ENCODE measurements around the gene PRKCQ. TPM values are rescaled to one million over a fixed set of nuclear protein-coding genes. Genes with fewer than 3 reads are reported as not detected.

PRKCQ gene
- total and polyA plus RNA-seq, 2 of the 13 experiments (the other 11 are each of a cell fraction or from before 2014, with no cell fraction given): 0.13 to 0.35 TPM

DNA sequence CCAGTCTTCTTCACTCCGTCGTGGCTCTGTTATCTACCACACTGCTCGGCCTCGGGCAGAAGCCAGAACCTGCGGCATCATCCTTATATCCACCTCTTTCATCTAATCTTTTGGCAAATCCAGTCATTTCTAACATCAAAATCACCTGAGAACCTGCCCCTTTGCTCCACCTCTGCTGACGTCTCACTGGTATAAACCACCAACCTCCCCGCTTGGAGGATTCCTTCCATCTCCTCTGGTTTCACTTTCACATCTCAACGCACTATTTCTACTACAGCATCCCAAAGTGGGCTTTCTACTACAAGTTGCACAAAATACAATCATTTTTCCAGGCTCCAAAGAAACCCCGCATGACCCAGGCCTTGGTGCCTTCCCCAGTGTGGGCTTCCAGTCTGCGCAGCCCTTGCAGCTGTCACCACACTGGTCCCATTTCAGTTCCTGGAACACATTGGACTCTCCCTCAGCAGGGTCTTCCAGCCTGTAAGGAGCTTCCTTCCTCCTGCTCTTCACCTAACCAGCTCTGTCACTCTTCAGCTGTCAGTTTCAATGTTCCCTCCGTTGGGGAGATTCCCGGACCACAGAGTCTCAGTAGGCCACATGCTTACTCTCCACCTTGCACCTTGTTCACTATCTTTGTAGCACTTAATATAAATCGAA lies 85.0 kb downstream of the PRKCQ start:
- in situ Hi-C loops (cut with HindIII; ENCODE audit: extremely low pct_ligation_motif_present, low pct_unique_long_range_greater_than_20kb): no loop called here
- Histone ChIP-seq H3K4me2 (ENCODE audit: low read depth, low read length) (peak overlapping the region; percentile 24; the same call in 1 of the 2 replicates), H2AFZ (ENCODE audit: low read length) (no peak overlapping the region), H3K36me3 (replicated peaks in 1 of 2; ENCODE audit: control insufficient read depth in 1 of 2, insufficient read depth in 2 of 2, low read length in 2 of 2) (no peaks in the 10 kb centered on the region), H3K4me1 (ENCODE audit: insufficient read depth, low read length) (no peaks in the 10 kb centered on the region), H3K9me3 (ENCODE audit: low read length) (no peaks in the 10 kb centered on the region), H3K9ac (ENCODE audit: insufficient read depth, low read depth, low read length) (no peak overlapping the region), H3K79me2 (ENCODE audit: insufficient read depth, low read length) (no peaks in the 10 kb centered on the region), H3K27ac (ENCODE audit: extremely low read length, insufficient read depth, low read length) (no peak overlapping the region), H4K20me1 (ENCODE audit: insufficient read depth, low read length) (no peaks in the 10 kb centered on the region), H3K4me3 (replicated peaks in 1 of 3; ENCODE audit: insufficient read depth in 1 of 3, low read depth in 2 of 3, low read length in 3 of 3) (peak overlapping the region in 2 of 3 experiments; percentile 5 to 27; a peak in 2 of 6 replicates), H3K27me3 (ENCODE audit: control insufficient read depth in 1 of 2, insufficient read depth in 2 of 2, low read length in 2 of 2) (peaks cover 1 to 14% of the 10 kb centered on the region in 2 experiments; a peak in 4 of 5 replicates)
- no peak for TF ChIP-seq NR2F1 (CRISPR knock-in tag; IDR thresholded peaks at IDR 0.05)
- TF ChIP-seq CCDC6 (CRISPR knock-in tag; IDR thresholded peaks at IDR 0.05): no peak
- no peak for TF ChIP-seq NCOA2 (CRISPR knock-in tag; IDR thresholded peaks at IDR 0.05)
- no peak for TF ChIP-seq THYN1 (CRISPR knock-in tag; IDR thresholded peaks at IDR 0.05; ENCODE audit: borderline replicate concordance, low read depth)
- TF ChIP-seq, protein P1, sequence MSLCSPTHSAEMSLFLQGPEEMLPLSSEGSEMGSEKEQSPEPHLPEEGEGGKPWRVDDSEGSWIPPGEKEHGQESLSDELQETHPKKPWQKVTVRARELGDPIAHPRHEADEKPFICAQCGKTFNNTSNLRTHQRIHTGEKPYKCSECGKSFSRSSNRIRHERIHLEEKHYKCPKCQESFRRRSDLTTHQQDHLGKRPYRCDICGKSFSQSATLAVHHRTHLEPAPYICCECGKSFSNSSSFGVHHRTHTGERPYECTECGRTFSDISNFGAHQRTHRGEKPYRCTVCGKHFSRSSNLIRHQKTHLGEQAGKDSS (CRISPR knock-in tag; IDR thresholded peaks at IDR 0.05; ENCODE audit: borderline replicate concordance, low read depth): no peak
- TF ChIP-seq, protein P2, sequence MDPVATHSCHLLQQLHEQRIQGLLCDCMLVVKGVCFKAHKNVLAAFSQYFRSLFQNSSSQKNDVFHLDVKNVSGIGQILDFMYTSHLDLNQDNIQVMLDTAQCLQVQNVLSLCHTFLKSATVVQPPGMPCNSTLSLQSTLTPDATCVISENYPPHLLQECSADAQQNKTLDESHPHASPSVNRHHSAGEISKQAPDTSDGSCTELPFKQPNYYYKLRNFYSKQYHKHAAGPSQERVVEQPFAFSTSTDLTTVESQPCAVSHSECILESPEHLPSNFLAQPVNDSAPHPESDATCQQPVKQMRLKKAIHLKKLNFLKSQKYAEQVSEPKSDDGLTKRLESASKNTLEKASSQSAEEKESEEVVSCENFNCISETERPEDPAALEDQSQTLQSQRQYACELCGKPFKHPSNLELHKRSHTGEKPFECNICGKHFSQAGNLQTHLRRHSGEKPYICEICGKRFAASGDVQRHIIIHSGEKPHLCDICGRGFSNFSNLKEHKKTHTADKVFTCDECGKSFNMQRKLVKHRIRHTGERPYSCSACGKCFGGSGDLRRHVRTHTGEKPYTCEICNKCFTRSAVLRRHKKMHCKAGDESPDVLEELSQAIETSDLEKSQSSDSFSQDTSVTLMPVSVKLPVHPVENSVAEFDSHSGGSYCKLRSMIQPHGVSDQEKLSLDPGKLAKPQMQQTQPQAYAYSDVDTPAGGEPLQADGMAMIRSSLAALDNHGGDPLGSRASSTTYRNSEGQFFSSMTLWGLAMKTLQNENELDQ (CRISPR knock-in tag; IDR thresholded peaks at IDR 0.05; ENCODE audit: borderline replicate concordance): no peak
- TF ChIP-seq TBX3 (IDR thresholded peaks at IDR 0.05; ENCODE audit: borderline replicate concordance): no peak
- TF ChIP-seq, protein P3, sequence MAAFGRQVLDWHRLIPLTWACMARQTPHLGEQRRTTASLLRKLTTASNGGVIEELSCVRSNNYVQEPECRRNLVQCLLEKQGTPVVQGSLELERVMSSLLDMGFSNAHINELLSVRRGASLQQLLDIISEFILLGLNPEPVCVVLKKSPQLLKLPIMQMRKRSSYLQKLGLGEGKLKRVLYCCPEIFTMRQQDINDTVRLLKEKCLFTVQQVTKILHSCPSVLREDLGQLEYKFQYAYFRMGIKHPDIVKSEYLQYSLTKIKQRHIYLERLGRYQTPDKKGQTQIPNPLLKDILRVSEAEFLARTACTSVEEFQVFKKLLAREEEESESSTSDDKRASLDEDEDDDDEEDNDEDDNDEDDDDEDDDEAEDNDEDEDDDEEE (CRISPR knock-in tag; IDR thresholded peaks at IDR 0.05): no peak
- no peak for TF ChIP-seq ZFP90 (CRISPR knock-in tag; IDR thresholded peaks at IDR 0.05; ENCODE audit: borderline replicate concordance)
- TF ChIP-seq, protein P4, sequence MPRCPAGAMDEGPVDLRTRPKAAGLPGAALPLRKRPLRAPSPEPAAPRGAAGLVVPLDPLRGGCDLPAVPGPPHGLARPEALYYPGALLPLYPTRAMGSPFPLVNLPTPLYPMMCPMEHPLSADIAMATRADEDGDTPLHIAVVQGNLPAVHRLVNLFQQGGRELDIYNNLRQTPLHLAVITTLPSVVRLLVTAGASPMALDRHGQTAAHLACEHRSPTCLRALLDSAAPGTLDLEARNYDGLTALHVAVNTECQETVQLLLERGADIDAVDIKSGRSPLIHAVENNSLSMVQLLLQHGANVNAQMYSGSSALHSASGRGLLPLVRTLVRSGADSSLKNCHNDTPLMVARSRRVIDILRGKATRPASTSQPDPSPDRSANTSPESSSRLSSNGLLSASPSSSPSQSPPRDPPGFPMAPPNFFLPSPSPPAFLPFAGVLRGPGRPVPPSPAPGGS (CRISPR knock-in tag; IDR thresholded peaks at IDR 0.05): no peak
- TF ChIP-seq RBFOX2 (IDR thresholded peaks at IDR 0.05; ENCODE audit: low read depth, low read length): no peak
- CTCF ChIA-PET (ENCODE audit: low intra/inter-chr PET ratio, low total read pairs): no interaction called here
- FAIRE-seq (no peak), ATAC-seq (peak; percentile 30; the same call in 1 of the 3 replicates), DNase-seq (ENCODE audit: low spot score) (no peak)
- 36% methylated on average over 13 of the region's 13 CpGs for WGBS (ENCODE audit: low lambda C conversion rate)
- intact Hi-C loops (cut with micrococcal nuclease; ENCODE audit: unreplicated experiment): no loop called here
- BruUV-seq (replicated peaks): no TSS peak
- POLR2A ChIA-PET: no interaction called here

Data from HepG2 (cell line).